Measurements from ENCODE around the gene GABRD.

GABRD gene

DNA sequence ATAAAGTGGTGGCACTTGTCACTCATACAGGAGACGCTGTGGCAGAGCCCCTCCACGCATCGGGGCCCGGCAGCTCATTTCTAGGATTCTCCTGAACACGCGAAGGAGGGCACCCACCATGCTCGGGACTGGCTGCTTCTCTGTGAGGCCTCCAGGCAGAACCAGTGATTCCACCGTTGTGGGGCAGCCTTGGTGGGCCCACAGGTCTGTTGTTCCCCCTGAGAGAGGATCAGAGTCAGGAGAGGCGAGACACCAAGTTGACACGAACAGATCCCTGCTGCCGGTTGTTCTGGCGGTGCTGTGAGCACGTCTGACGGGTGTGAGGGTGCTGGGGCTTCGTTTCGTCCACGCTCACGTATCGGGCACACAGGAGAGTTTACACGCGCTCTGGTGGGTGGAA, 57.7 kb downstream of the GABRD start:
- TF ChIP-seq POLR2A (IDR thresholded peaks at IDR 0.05; ENCODE audit: extremely low read depth, insufficient read length) (no peak), MYC (IDR thresholded peaks at IDR 0.05; ENCODE audit: low read depth, low read length) (no peak)
- TF ChIP-seq, protein P1, sequence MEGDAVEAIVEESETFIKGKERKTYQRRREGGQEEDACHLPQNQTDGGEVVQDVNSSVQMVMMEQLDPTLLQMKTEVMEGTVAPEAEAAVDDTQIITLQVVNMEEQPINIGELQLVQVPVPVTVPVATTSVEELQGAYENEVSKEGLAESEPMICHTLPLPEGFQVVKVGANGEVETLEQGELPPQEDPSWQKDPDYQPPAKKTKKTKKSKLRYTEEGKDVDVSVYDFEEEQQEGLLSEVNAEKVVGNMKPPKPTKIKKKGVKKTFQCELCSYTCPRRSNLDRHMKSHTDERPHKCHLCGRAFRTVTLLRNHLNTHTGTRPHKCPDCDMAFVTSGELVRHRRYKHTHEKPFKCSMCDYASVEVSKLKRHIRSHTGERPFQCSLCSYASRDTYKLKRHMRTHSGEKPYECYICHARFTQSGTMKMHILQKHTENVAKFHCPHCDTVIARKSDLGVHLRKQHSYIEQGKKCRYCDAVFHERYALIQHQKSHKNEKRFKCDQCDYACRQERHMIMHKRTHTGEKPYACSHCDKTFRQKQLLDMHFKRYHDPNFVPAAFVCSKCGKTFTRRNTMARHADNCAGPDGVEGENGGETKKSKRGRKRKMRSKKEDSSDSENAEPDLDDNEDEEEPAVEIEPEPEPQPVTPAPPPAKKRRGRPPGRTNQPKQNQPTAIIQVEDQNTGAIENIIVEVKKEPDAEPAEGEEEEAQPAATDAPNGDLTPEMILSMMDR (IDR thresholded peaks at IDR 0.05; ENCODE audit: low read depth, low read length), result no peak
- TF ChIP-seq, protein P2, sequence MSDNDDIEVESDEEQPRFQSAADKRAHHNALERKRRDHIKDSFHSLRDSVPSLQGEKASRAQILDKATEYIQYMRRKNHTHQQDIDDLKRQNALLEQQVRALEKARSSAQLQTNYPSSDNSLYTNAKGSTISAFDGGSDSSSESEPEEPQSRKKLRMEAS (IDR thresholded peaks at IDR 0.05; ENCODE audit: low read depth, low read length), result no peak
- no peak overlapping the region for H3K4me3 ChIP-seq (ENCODE audit: low read depth, low read length)
- DNase-seq (ENCODE audit: low read depth), result no peak

DNA sequence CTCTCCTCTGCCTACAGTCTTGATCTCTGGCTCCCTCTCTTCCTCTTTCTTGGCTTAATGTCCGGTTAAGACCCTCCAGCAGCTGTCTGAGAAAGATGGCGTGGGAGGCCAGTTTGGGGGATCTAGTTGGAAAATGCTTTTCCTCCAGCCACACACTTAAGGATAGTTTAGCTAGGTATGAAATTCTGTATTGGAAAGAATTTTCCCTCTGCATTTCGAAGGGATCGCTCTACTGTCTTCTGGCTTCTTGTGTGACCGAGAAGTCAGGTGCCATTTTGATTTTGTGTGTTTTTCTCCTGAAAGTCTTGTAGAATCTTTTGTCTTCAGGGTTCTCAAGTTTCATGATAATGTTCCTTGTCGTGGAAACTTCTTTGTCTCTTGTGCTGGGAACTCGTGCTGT, 59.0 kb downstream of the GABRD start:
- DNase-seq (ENCODE audit: low read depth), result no peak
- no peak overlapping the region for H3K4me3 ChIP-seq (ENCODE audit: low read depth, low read length)
- TF ChIP-seq POLR2A (IDR thresholded peaks at IDR 0.05; ENCODE audit: extremely low read depth, insufficient read length), result no peak
- TF ChIP-seq, protein P2 (IDR thresholded peaks at IDR 0.05; ENCODE audit: low read depth, low read length), result no peak
- TF ChIP-seq, protein P1 (IDR thresholded peaks at IDR 0.05; ENCODE audit: low read depth, low read length), result no peak
- no peak for TF ChIP-seq MYC (IDR thresholded peaks at IDR 0.05; ENCODE audit: low read depth, low read length)

DNA sequence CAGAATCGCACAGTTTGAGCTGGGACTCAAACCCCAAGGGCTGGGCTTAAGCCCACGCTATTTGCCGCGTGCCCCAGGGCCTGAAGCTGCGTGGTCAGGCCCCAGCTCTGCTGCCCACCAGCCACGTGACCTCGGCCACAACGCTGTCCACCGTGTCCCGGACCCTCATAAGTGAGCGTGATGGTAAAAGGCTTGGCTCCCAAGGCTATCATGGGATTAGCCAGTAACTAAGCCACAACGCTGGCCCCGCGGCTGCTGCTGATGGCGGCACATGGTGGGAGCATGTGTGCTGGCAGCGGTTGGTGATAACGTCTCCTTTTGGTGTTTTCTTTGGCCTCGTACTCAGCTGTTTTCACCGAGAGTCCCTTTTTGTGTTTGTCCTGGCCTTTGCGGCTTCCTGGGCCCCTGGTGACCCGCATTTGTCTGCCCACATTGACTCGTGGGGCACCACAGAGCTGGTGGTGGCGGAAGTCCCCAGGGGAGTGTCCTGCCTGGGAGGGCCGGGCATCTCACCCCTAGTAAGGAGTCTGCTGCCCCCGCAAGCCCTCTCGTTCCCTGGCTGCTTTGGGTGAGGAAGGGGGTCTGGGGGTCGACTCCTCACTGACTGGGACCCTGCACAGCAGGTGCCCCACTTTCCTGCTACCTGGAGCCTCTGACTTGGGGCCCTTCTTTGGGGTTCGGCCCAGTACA, 60.4 kb downstream of the GABRD start:
- no peak overlapping the region for H3K4me3 ChIP-seq (ENCODE audit: low read depth, low read length)
- TF ChIP-seq, protein P1 (IDR thresholded peaks at IDR 0.05; ENCODE audit: low read depth, low read length), result no peak
- TF ChIP-seq MYC (IDR thresholded peaks at IDR 0.05; ENCODE audit: low read depth, low read length) (no peak), POLR2A (IDR thresholded peaks at IDR 0.05; ENCODE audit: extremely low read depth, insufficient read length) (no peak)
- TF ChIP-seq, protein P2 (IDR thresholded peaks at IDR 0.05; ENCODE audit: low read depth, low read length), result no peak
- DNase-seq (ENCODE audit: low read depth), result no peak

DNA sequence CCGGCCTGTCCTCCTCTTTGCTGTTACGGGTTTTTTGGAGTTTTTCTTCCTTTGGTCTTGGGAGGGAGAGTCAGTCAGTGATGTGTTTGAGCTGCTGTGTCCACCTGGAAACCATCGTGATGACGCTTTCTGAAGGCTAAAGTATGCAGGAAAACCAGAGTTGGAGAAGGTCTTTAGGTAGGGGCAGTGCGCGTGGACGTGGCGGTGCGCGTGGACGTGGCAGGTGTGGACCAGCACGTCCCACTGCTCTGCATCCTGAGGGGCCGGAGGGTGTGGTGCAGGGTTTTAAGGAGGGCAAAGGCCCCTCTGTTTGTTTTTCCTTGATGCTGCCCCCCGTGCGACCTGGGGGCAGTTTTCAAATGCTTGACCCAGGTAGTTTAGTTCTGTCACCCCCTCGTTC, 61.0 kb downstream of the GABRD start:
- DNase-seq (ENCODE audit: low read depth), result no peak
- TF ChIP-seq POLR2A (IDR thresholded peaks at IDR 0.05; ENCODE audit: extremely low read depth, insufficient read length), result no peak
- TF ChIP-seq MYC (IDR thresholded peaks at IDR 0.05; ENCODE audit: low read depth, low read length), result no peak
- TF ChIP-seq, protein P1 (IDR thresholded peaks at IDR 0.05; ENCODE audit: low read depth, low read length), result no peak

More for the DNA sequence above, 61.0 kb downstream of the GABRD start:
- H3K4me3 ChIP-seq (ENCODE audit: low read depth, low read length), result no peak overlapping the region
